HG02981 (cell line): ENCODE data around the gene PDE6G.

ENCODE experiments used
- ATAC-seq: cut with Tn5 transposase; IDR thresholded peaks from one replicate; pipeline ENCODE4 v1.9.1; 2021; ENCODE audit warnings: mild to moderate bottlenecking, moderate library complexity; ENCODE audit not compliant: unreplicated experiment

PDE6G gene

GRCh38 chr17:81656118-81656743 lies at the start of gene PDE6G:
Gene PDE6G, minus strand, starts transcription at chr17:81656542. Its CDS starts 3,237 bp downstream, at chr17:81653305.
- no peak for ATAC-seq

GRCh38 chr17:81705518-81706231 lies 49.3 kb upstream of the PDE6G start:
- no peak for ATAC-seq

GRCh38 chr17:81703747-81704654 lies 47.7 kb upstream of the PDE6G start:
- no peak for ATAC-seq

DNA sequence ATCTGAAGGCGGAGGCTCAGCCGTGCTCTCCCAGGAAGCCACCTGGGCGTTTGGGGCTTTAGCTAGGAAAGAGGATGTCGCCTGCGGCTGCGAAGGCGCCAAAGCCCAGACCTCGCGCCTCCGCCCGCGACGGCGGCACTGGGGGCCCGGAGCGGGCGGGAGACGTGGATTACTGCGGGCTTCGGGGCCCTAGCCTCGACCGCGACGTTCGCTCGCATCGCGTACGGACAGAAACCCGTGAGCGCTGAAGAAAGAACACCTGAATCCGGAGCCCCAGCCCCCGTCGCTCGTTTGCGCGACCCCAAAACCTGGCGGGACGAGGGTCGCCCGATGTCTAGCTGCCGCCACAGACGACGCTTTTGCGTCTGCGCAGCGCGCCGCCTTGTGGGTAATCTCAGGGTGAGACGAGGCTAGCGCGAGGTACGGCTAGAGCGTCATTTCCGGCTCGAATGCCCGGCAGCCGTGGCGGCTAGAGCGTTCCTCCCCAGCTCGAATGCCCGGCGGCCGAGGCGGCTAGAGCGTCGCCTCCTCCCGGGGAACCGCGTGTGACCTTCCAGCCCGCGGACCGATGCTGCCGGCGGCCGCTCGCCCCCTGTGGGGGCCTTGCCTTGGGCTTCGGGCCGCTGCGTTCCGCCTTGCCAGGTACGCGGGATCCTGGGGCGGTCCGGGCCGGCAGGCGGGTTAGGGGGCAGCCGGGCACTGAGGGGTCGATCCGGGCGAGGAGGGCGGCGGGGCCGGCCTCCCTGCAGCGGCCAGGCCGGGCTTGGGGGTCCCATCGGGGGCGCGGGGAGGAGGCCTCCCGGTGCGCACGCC lies 46.8 kb upstream of the PDE6G start, which contains the start of gene MRPL12:
Gene MRPL12 (plus strand): TSS at position 434 of the 813 bp plus-strand sequence. CDS start 135 bp downstream, at position 569.
- peak; percentile 81 for ATAC-seq

- no peak for ATAC-seq
These were observed 45.1 kb upstream of the PDE6G start for GRCh38 chr17:81701288-81702071.

- no peak for ATAC-seq
These were observed 44.3 kb upstream of the PDE6G start for GRCh38 chr17:81700353-81701287.

DNA sequence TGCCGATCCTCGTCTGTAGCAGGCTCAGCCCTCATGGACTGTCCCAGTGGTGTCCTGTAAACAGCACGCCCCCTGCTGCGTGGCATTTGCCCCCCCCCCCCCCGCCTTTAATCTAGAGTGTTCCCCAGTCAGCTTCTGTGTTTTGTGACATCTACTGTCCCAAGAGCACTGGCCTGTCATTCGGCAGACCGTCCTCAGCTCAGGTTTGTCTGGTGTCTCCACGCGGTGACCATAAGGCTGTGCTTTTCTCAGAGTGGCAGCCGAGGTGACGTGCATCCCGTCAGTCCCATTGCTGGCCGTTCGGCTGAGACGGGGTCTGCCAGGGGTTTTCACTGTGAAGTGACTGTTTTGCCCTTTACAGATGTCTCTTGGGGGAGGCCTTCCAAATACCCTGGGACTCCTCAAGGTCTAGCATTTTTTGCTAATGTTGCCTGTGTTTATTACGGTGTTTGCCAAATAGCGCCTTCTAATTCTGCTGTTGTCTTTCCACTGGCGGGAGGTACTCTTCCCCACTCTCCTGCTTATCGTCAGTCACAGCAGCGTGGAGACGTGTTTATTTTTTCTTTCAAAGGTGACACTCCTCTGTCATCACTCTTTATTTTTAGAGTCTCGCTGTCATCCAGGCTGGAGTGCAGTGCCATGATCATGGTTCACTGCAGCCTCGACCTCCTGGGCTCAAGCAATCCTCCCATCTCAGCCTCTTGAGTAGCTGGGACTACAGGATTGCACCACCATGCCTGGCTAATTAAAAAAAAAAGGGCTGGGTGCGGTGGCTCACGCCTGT lies 41.1 kb upstream of the PDE6G start:
- ATAC-seq: no peak

DNA sequence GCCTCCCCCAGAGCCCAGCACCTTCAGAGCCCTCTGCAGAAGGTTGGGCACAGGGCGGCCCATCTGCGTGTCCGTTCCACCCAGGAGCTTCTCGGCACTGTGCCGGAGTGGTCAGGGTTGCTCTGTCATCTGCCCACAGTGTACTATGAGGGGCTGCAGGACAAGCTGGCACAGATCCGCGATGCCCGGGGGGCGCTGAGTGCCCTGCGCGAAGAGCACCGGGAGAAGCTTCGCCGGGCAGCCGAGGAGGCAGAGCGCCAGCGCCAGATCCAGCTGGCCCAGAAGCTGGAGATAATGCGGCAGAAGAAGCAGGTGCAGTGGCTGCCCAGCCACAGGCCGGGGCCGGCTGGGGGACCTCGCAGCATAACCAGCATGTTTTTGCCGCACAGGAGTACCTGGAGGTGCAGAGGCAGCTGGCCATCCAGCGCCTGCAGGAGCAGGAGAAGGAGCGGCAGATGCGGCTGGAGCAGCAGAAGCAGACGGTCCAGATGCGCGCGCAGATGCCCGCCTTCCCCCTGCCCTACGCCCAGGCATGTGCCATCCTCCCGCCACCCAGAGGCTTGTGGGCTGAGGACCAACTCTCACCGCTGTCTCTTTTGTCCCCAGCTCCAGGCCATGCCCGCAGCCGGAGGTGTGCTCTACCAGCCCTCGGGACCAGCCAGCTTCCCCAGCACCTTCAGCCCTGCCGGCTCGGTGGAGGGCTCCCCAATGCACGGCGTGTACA lies 40.0 kb upstream of the PDE6G start:
- no peak for ATAC-seq

GRCh38 chr17:81695801-81696200 lies 39.5 kb upstream of the PDE6G start:
- no peak for ATAC-seq

DNA sequence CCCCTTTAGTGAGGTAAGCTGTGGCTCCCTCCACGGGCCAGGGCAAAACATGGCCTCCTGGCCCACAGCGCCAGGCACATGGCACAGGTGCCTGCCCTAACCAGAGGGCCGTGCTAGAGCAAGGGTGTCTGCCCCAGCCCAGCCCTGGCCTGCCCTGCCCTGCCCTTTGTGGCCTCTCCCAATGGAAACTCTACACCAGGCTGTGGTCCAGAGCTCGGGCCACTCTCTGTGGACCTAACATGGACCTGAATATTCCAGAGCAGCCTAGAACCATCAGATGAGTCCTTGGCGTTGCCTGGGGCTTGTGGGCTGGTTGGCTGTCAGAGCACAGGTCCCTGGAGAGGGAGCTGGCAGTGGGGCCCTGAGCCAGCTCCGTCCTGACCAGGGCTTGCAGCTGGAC lies 38.9 kb upstream of the PDE6G start:
- ATAC-seq: no peak

- no peak for ATAC-seq
These were observed 38.5 kb upstream of the PDE6G start for GRCh38 chr17:81694810-81695209.

DNA sequence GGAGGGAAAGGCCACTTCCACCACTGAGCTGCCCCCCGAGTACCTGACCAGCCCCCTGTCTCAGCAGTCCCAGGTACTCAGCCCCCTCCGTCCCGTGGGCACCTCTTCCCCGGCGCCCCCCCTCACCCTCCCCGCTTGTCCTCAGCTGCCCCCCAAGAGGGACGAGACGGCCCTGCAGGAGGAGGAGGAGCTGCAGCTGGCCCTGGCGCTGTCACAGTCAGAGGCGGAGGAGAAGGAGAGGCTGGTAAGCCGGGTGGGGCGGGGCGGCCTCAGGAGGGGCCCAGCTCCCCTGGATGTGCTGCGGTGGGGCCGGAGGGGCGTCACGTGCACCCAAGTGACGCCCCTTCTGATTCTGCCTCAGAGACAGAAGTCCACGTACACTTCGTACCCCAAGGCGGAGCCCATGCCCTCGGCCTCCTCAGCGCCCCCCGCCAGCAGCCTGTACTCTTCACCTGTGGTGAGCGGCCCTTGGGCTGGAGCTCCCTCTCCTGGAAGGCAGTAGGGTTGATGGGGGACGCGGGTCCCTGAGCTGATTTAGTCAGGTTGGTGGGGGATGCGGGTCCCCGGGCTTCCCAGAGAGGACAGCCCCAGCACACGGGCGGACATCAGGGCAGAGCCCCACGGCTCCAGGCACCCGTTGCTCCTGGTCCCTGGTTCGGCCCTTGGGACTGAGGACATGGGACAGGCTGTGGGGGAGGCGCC lies 37.3 kb upstream of the PDE6G start:
- ATAC-seq: no peak

DNA sequence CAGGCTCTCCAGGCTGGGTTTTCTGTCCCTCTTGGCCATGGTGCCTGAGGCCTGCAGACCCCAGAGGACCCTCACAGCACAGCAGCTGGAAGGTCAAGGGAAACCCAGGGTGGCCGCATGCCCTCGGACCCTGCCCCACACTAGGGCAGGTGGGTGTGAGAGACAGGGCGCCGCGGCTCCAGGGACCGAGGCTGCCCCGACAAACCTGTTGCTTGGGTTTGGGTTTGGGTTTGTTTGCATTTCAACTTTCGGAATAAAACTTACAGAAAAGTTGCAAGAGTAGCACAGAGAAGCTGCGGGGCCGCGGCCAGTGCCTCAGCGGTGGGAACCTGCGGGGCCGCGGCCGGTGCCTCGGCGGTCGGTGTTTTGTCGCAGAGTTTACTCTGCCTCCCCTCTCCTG lies 35.3 kb upstream of the PDE6G start:
- ATAC-seq: no peak

DNA sequence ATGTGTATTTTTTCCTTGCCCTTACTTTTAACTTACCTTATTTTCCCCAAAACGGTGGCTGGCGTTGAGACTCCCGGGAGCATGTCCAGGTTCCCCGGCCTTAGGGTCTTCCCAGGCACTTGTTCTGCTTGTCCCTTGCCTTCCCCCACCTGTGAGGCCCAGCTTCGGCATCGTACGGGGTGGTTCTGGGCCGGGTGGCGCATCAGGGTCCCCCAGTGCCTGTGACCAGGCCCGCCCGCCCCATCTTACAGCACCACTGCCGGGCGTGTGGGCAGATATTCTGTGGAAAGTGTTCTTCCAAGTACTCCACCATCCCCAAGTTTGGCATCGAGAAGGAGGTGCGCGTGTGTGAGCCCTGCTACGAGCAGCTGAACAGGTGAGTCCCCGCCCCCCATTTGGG lies 34.9 kb upstream of the PDE6G start:
- no peak for ATAC-seq

DNA sequence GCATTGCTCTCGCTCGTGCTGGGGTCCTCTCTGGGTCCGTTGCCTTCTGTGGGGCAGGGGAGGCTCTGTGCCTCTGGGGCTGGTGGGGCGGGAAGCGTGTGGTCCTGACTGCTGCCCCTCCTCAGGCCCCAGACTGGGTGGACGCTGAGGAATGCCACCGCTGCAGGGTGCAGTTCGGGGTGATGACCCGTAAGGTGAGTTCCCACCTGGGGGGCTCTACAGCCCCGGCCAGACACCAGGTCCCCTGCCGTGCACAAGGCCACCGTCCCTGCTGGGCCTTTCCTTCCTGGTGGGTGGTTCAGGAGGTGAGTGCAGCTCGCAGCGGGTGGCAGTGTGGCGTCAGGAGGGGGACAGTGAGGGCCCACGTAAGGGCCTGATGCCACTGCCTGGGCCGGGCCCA lies 34.2 kb upstream of the PDE6G start:
- ATAC-seq: no peak

DNA sequence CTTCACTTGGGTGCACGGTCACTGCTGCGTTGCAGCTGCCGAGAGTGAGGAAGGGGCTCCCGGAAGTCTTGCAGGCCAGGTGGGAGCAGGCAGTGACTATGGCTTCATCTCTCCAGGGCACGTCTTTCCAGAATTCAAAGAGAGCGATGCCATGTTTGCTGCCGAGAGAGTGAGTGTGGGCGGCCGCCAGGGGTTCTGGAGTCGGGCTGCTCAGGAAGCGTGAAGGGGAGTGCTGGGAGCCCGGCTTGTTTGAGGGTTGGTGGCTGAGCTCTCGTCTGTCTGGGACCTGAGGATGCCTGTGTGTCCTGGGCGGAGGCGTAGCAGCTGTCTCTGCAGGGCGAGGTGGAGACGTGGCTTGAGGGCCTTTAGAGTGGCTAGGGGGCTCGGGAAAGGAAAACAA lies 33.7 kb upstream of the PDE6G start:
- ATAC-seq: no peak

- no peak for ATAC-seq
These were observed 32.3 kb upstream of the PDE6G start for GRCh38 chr17:81688616-81689015.
